ENCODE measurements around the gene SNAPC4.
"Not testable (repeated sequence)": the region's sequence is repeated elsewhere in the genome, so short reads cannot be mapped to it uniquely, and the experiment has no call there.

The SNAPC4 gene

DNA sequence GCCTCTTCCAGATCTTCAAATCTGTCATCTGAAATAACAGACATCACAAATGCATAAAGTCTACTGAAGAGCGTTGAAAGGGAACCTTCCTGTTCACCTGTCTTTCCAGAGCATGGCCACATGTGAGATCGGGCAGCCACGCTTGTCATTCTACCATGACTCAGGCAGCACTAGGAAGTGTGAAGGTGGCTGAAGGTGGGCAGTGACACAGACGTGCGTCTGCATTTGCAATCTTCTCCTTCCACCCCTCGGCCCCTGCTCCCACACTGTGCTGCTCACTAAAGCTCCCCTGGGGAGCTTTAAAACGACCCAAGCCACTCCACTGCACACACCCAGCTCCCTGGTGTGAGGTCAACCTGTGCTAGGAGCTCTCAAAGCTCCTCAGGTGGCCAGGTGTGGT is 7.9 kb upstream of the SNAPC4 start:
- DNase-seq (ENCODE audit: low read depth): no peak

- DNase-seq (ENCODE audit: low read depth): not testable (repeated sequence)
These were observed 7.1 kb upstream of the SNAPC4 start for GRCh38 chr9:136407061-136407460.

- not testable (repeated sequence) for DNase-seq (ENCODE audit: low read depth)
These were observed 5.9 kb upstream of the SNAPC4 start for GRCh38 chr9:136405904-136406303.

DNA sequence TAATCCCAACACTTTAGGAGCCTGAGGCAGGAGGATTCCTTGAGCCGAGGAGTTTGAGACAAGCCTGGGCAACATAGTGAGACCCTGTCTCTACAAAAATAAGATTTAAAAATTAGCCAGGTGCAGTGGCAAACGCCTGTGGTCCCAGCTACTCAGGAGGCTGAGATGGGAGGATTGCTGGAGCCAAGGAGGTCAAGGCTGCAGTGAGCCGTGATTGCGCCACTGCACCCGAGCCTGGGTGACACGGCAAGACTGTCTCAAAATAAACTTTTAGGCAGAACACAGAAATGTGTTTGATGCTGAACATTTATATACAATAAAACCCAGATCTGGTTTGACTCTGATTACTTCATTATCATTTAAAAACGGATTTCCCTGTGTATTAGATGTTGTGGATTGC is 5.5 kb upstream of the SNAPC4 start:
- DNase-seq (ENCODE audit: low read depth): no peak

GRCh38 chr9:136404801-136405136 is 4.8 kb upstream of the SNAPC4 start:
- no peak for DNase-seq (ENCODE audit: low read depth)

- no peak for DNase-seq (ENCODE audit: low read depth)
These were observed 4.2 kb upstream of the SNAPC4 start for GRCh38 chr9:136403915-136404800.

DNA sequence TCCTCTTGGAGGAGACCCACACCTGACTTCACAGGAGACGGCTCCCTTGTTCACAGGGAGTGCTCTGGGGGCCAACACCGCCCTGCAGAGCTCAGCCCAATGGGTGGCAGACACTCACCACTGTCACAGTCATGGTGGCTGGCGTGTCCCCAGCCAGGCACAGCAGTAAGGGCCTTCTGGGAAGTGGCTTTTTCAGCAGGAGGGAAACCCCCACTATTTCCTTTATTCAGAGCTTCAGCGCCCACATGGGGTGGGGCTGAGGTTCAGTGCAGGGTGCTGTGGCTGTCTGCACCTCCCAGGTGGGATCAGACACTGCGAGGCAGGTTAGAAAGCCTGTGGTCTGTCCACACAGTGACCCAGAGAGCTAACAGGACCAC is 3.6 kb upstream of the SNAPC4 start:
- DNase-seq (ENCODE audit: low read depth): no peak

DNA sequence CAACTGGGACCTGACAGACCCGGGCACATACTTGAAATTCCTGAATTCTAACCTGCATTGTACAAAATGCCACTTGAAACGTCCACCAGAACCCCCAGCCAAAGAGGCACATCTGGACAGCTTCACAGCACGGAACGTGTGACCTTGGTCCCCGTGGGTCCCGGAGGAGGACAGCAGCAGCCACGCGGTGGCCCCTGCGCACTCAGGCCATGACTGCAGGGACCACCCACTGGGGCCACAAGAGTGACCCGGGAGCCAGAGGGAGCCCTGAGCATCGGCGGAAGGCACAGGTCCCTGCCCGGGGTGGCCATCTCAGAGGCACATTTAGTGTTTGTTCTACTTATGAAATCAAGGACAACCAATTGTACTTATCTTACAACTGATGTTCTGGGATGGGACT is 2.1 kb upstream of the SNAPC4 start:
- DNase-seq (ENCODE audit: low read depth): no peak

GRCh38 chr9:136401173-136401922 is 1.4 kb upstream of the SNAPC4 start:
- no peak for DNase-seq (ENCODE audit: low read depth)

- no peak for DNase-seq (ENCODE audit: low read depth)
These were observed 563 bp downstream of the SNAPC4 start for GRCh38 chr9:136399176-136400037.

DNA sequence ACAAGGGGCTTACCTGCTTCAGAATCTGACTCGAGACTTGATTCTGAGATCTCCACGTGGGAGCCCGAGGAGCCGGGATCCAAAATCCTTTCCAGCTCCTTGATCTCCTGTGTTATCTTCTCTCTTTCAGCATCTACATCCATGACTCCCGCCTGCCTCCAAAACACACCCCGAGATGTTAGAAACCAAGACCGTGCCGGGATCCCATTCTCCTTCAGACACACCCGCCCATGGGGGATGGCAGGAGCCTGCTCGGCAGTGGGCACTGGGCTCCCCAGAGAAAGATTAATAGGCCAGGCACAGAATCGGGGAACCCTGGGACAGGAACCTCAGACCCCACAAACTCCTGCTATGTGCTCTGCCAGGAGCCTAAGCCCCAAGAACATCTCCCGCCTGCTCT is 1.7 kb downstream of the SNAPC4 start:
- DNase-seq (ENCODE audit: low read depth): no peak

DNA sequence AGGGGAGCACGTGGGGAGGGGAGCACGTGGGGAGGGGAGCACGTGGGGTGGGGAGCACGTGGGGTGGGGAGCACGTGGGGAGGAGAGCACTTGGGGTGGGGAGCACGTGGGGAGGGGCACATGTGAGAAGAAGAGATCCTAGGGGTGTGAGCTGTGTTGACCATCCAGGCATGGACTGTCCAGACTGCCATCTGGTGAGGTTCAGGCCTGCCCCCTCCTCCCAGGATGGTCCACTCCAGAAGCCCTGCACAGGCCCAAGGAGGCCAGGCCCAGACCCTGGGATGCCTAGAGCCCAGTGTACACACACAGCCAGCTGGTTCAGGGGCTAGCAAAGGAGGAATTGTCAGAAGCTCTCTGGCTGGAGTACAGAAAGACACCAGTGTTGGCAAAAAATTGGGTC is 2.3 kb downstream of the SNAPC4 start:
- DNase-seq (ENCODE audit: low read depth): no peak

GRCh38 chr9:136396219-136396515 is 3.8 kb downstream of the SNAPC4 start:
- no peak for DNase-seq (ENCODE audit: low read depth)

DNA sequence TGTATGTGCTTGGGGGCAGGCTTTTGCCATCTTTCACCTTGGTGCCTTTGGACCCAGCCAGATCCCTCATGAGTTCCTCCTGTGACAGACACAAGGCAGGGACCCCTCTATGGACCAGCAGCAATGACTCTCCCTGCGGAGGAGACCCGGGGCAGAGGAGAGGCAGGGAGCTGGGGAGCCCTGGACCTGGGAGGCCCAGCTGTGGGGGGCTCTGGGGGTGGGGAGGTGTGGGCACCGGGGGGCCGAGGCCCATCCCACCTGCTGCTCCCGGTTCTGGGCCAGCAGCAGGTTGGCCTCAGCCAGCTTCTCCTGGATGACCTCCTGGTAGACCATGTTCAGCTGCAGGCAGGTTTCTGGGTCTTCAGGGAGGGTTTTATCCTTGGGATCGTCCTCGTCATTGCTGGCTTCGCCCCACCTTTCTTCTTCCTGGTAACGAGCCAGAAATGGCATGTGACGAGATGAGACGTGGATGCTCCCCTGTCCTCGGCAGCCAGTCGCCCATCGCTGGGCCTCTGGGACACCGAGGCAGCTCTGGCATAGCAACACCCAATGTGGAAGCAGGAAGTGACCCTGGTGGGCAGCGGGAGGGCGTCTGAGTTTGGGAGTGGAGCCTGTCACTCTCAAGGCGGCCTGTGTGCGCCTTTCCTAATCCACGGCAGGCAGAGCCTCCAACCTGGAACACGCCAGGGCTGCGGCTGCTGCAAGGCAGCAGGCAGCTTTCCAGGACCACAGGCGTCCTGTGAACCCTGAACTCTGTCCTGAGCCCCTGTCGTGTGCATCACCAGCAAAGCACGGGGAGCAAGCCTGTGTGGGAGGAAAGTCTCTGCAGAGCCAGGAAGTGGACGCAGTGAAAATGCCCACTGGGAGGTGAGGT is 4.4 kb downstream of the SNAPC4 start:
- DNase-seq (ENCODE audit: low read depth): no peak

DNA sequence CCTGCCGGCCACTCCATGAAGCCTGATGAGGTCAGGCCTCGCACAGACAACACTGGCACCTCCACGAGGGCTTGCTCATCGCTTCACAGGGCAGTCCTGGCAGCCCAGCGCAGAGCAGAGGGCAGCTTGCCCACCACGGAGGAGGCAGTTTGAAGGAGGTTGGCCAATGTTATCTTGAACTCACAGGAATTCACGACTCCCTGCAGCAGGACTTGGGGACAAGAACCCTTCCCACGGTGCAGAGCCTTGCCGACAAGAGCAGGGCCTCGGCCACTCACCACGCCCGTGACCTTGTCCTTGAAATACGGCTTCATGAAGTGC is 5.0 kb downstream of the SNAPC4 start:
- no peak for DNase-seq (ENCODE audit: low read depth)

GRCh38 chr9:136394312-136395019 is 5.5 kb downstream of the SNAPC4 start:
- DNase-seq (ENCODE audit: low read depth): no peak

GRCh38 chr9:136393531-136393930 is 6.4 kb downstream of the SNAPC4 start:
- no peak for DNase-seq (ENCODE audit: low read depth)

DNA sequence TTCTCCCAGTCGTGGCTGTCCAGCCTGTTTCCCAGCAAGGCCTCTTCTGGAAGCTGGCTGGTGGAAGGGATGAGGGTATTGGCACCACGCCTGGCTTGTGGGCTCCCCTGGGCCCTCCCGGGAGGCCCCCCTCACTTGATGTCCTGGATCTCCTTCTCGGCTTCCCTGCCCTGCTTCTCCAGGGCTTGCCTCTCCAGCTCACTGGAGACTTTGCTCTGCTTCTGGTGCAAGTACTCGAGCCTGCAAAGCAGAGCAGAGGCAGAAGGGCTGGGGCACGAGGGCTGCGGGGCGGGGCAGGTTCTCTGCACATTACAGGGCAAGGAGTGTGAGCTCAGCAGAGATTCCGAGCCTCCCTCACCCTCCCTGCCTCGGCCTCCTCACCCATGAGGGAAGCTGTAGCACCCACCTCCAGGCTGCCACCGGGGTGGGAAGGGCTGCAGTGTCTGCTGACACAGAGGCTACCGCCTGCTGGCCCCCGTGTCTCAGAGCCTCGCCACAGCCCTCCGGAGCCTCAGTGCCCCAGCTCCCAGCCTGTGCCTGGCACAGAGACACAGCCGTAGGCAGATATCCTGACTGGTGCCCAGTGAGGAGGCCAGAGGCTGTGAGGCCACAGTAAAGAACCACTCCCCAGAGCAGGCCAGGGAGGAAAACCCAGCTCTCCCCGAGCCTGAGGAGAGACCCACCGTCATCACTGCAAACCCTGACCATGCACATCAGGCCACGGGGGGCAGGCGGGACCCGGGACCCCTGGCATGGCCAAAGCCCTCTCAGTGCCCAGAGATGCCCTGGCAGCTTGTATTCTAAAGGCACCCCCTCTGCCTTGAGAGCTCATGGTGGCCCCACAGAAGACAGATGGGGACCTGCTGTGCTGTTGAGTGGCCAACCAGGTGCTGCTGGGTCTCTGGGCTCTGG is 7.2 kb downstream of the SNAPC4 start:
- DNase-seq (ENCODE audit: low read depth): no peak

- no peak for DNase-seq (ENCODE audit: low read depth)
These were observed 8.0 kb downstream of the SNAPC4 start for GRCh38 chr9:136391737-136392537.

All from non-pigmented ciliary epithelial cell (primary cell).